HCT116 (cell line): ENCODE results near the gene MND1. TPM values are rescaled to one million over a fixed set of nuclear protein-coding genes. Genes with fewer than 3 reads are reported as not detected.

Source experiments
- ATAC-seq: fragments of 200-7000 bp; cut with Tn5 transposase; 2 replicates; pipeline ENCODE4 v1.9.1; 2020; ENCODE audit warnings: mild to moderate bottlenecking, moderate library complexity
- BruUV-seq: library from RNA; stranded (reverse); fragments of 400-500 nt; replicated peaks from 2 replicates; lab custom pipeline; 2021; lab: Mats Ljungman, UMichigan
- CTCF ChIA-PET: fragments of 300-600 bp; sonication (Branson Sonifier 250); formaldehyde crosslinking; loops from one replicate; lab custom pipeline; 2021; ENCODE audit warnings: antibody characterized with exemption; lab: Charles Lee
- POLR2A ChIA-PET: fragments of 300-600, 350-600 bp; sonication (Branson Sonifier 250); formaldehyde crosslinking; loops from one replicate; lab custom pipeline; 2021; ENCODE audit warnings: antibody characterized with exemption; lab: Charles Lee
- RAD21 ChIA-PET, 2 experiments: fragments of 300-600 bp; sonication (Branson Sonifier 250); formaldehyde crosslinking; loops; one replicate each; lab custom pipeline; 2023; ENCODE audit warnings: low total read pairs in 2 of 2; ENCODE audit not compliant: uncharacterized antibody in 2 of 2, unreplicated experiment in 2 of 2, low non-redundant PET in 1 of 2; lab: Charles Lee
- DNase-seq: peaks from one replicate; pipeline ENCODE4 v3.0.0-alpha.2; 2010; ENCODE audit warnings: low read depth, low spot score
- H2AFZ ChIP-seq: fragments of 200-600 bp; shearing (Covaris generic), sonication (generic); 2 replicates; pipeline ENCODE4 v1.6.1; 2017; ENCODE audit warnings: low read depth, mixed run types, mixed read lengths, antibody characterized with exemption, low read length; ENCODE audit not compliant: poor library complexity, severe bottlenecking
- H3K27ac ChIP-seq: 2 replicates; pipeline ENCODE4 v1.5.1; 2012; ENCODE audit warnings: low read depth, low read length
- H3K27me3 ChIP-seq: fragments of 200-600 bp; sonication (generic); 2 replicates; pipeline ENCODE4 v1.6.1; 2016; ENCODE audit warnings: mixed run types, low read length, mixed read lengths; ENCODE audit not compliant: insufficient read depth
- H3K36me3 ChIP-seq, 2 experiments: fragments of 200-500 bp in 1 of 2; fragments of 200-600 bp in 1 of 2; sonication (Bioruptor generic) in 1 of 2; sonication (generic) in 1 of 2; 2 replicates each; pipeline versions ENCODE4 v1.5.1 to v1.6.1; 2014 to 2016; ENCODE audit warnings: low read length in 2 of 2, inconsistent platforms in 1 of 2, mixed read lengths in 1 of 2, mixed run types in 1 of 2; ENCODE audit not compliant: insufficient read depth in 2 of 2, control insufficient read depth in 1 of 2
- H3K4me1 ChIP-seq, 2 experiments: fragments of 200-600 bp in 1 of 2; sonication (generic) in 1 of 2; 2 replicates each; pipeline versions ENCODE4 v1.5.1 to v1.6.1; 2012 to 2017; ENCODE audit warnings: low read length in 2 of 2, inconsistent platforms in 1 of 2, mild to moderate bottlenecking in 1 of 2, mixed read lengths in 1 of 2, mixed run types in 1 of 2, moderate library complexity in 1 of 2; ENCODE audit not compliant: insufficient read depth in 2 of 2, control insufficient read depth in 1 of 2
- H3K4me2 ChIP-seq: fragments of 200-600 bp; sonication (generic); 2 replicates; pipeline ENCODE4 v1.6.1; 2017; ENCODE audit warnings: mixed run types, low read length, mixed read lengths
- H3K4me3 ChIP-seq, 2 experiments: fragments of 200-600 bp in 1 of 2; sonication (generic) in 1 of 2; replicated peaks in 1 of 2; 2 replicates each; pipeline ENCODE4 v1.5.1; 2011 to 2016; ENCODE audit warnings: low read length in 2 of 2, control low read depth in 1 of 2, low read depth in 1 of 2, mild to moderate bottlenecking in 1 of 2, mixed read lengths in 1 of 2, mixed run types in 1 of 2
- H3K79me2 ChIP-seq: fragments of 200-600 bp; sonication (generic); 2 replicates; pipeline ENCODE4 v1.6.1; 2017; ENCODE audit warnings: mild to moderate bottlenecking, mixed run types, low read length, moderate library complexity, mixed read lengths; ENCODE audit not compliant: insufficient read depth
- H3K9ac ChIP-seq: fragments of 200-600 bp; sonication (generic); 2 replicates; pipeline ENCODE4 v1.6.1; 2016; ENCODE audit warnings: low read length, mixed read lengths
- H3K9me2 ChIP-seq: fragments of 200-600 bp; sonication (generic), shearing (Covaris generic); 2 replicates; pipeline ENCODE4 v1.6.1; 2017; ENCODE audit warnings: mixed run types, mild to moderate bottlenecking, moderate library complexity; ENCODE audit not compliant: insufficient read depth
- H3K9me3 ChIP-seq, 2 experiments: fragments of 200-500 bp in 1 of 2; fragments of 200-600 bp in 1 of 2; sonication (Bioruptor generic) in 1 of 2; sonication (generic) in 1 of 2; 2 replicates each; pipeline ENCODE4 v1.6.1; 2014 to 2017; ENCODE audit warnings: low read length in 2 of 2, mixed read lengths in 2 of 2, inconsistent platforms in 1 of 2, low read depth in 1 of 2, mild to moderate bottlenecking in 1 of 2, mixed run types in 1 of 2, moderate library complexity in 1 of 2; ENCODE audit not compliant: control insufficient read depth in 1 of 2, insufficient read depth in 1 of 2
- H4K20me1 ChIP-seq: fragments of 200-600 bp; sonication (generic), shearing (Covaris generic); 2 replicates; pipeline ENCODE4 v1.6.1; 2017; ENCODE audit warnings: mixed run types, mild to moderate bottlenecking, moderate library complexity; ENCODE audit not compliant: insufficient read depth
- CBX3 ChIP-seq: IDR thresholded peaks from 2 replicates; pipeline ENCODE4 v1.6.1; 2012; ENCODE audit warnings: low read depth
- CEBPB ChIP-seq: IDR thresholded peaks from 2 replicates; pipeline ENCODE4 v1.6.1; 2012; ENCODE audit warnings: low read depth
- EGR1 ChIP-seq: IDR thresholded peaks from 2 replicates; pipeline ENCODE4 v1.6.1; 2012; ENCODE audit warnings: low read depth
- ELF1 ChIP-seq: IDR thresholded peaks from 2 replicates; pipeline ENCODE4 v1.6.1; 2012; ENCODE audit warnings: low read depth, borderline replicate concordance
- EZH2 ChIP-seq: fragments of 200-600 bp; sonication (generic); IDR thresholded peaks from 2 replicates; pipeline ENCODE4 v1.6.1; 2017; ENCODE audit warnings: antibody characterized with exemption, mixed run types
- JUND ChIP-seq: IDR thresholded peaks from 2 replicates; pipeline ENCODE4 v1.6.1; 2012
- MAX ChIP-seq: IDR thresholded peaks from 2 replicates; pipeline ENCODE4 v1.6.1; 2012
- POLR2A ChIP-seq: IDR thresholded peaks from 2 replicates; pipeline ENCODE4 v1.7.0; 2011; ENCODE audit warnings: borderline replicate concordance; ENCODE audit not compliant: insufficient read depth, insufficient read length; ENCODE audit errors: extremely low read depth
- POLR2AphosphoS5 ChIP-seq: IDR thresholded peaks from 2 replicates; pipeline ENCODE4 v1.6.1; 2011; ENCODE audit warnings: mild to moderate bottlenecking, low read depth, low read length, moderate library complexity
- RAD21 ChIP-seq: IDR thresholded peaks from 2 replicates; pipeline ENCODE4 v1.6.1; 2012; ENCODE audit warnings: low read depth, mild to moderate bottlenecking
- REST ChIP-seq: IDR thresholded peaks from 2 replicates; pipeline ENCODE4 v1.6.1; 2012; ENCODE audit warnings: low read depth
- SIN3A ChIP-seq: IDR thresholded peaks from 2 replicates; pipeline ENCODE4 v1.6.1; 2012; ENCODE audit warnings: low read depth
- SP1 ChIP-seq: IDR thresholded peaks from 2 replicates; pipeline ENCODE4 v1.6.1; 2012; ENCODE audit warnings: low read depth
- SRF ChIP-seq: IDR thresholded peaks from 2 replicates; pipeline ENCODE4 v1.6.1; 2012; ENCODE audit warnings: low read depth
- TCF7L2 ChIP-seq: IDR thresholded peaks from 2 replicates; pipeline ENCODE4 v1.7.0; 2011; ENCODE audit warnings: borderline replicate concordance, inconsistent platforms; ENCODE audit not compliant: insufficient read depth, insufficient read length; ENCODE audit errors: extremely low read depth
- ZNF274 ChIP-seq: fragments of 200-500 bp; sonication (Bioruptor generic); IDR thresholded peaks from 2 replicates; pipeline ENCODE4 v1.6.1; 2014; ENCODE audit warnings: mild to moderate bottlenecking, low read depth, low read length, inconsistent platforms
- intact Hi-C: fragments of 100-400 bp; cut with micrococcal nuclease; formaldehyde crosslinking; loops from 2 replicates; pipeline ENCODE4 v1.10.0; 2022
- total RNA-seq: library from RNA; stranded (reverse); gene quantifications from one replicate; pipeline ENCODE4 v1.2.1, GENCODE V29; 2021; ENCODE audit not compliant: unreplicated experiment
- TF ChIP-seq, protein P1 (sequence below), 3 experiments: fragments of 200-600 bp in 1 of 3; sonication (generic) in 1 of 3; IDR thresholded peaks in 2 of 3; conservative IDR thresholded peaks in 1 of 3; 2 replicates each; pipeline ENCODE4 v1.5.1; 2012 to 2017; ENCODE audit warnings: low read depth in 2 of 3, low read length in 2 of 3, antibody characterized with exemption in 1 of 3, borderline replicate concordance in 1 of 3, control low read depth in 1 of 3, mild to moderate bottlenecking in 1 of 3, mixed read lengths in 1 of 3, mixed run types in 1 of 3, moderate library complexity in 1 of 3; ENCODE audit not compliant: insufficient read depth in 1 of 3
- TF ChIP-seq, protein P2 (sequence below): IDR thresholded peaks from 2 replicates; pipeline ENCODE4 v1.6.1; 2011; ENCODE audit warnings: mild to moderate bottlenecking, low read length, moderate library complexity; ENCODE audit not compliant: insufficient replicate concordance; ENCODE audit errors: extremely low read depth

Gene MND1
- total RNA-seq, 1 experiment from 2014 or later = 29.9 TPM

- TF ChIP-seq REST = no peak
- TF ChIP-seq JUND = no peak
- no peak for TF ChIP-seq POLR2AphosphoS5
- TF ChIP-seq ZNF274 = no peak
- TF ChIP-seq ELF1 = no peak
Observed at GRCh38 chr4:153367092-153367491, 22.6 kb downstream of the MND1 start (continued).

- POLR2A ChIA-PET = interaction anchor here (0.6 kb wide), 1 partner anchor 11 kb away, joined by 5 read pairs; no protein-coding TSS in a partner anchor
- no peak overlapping the region for H3K4me2 ChIP-seq
- no peaks in the 10 kb centered on the region for H3K9me3 ChIP-seq
- no peak overlapping the region for H3K27ac ChIP-seq
- ATAC-seq (no peak), DNase-seq (no peak)
- H3K9ac ChIP-seq = no peak overlapping the region
- H3K4me3 ChIP-seq = no peak overlapping the region
- no peak overlapping the region for H2AFZ ChIP-seq
- no TSS peak for BruUV-seq
- H3K9me2 ChIP-seq = no peaks in the 10 kb centered on the region
- H3K79me2 ChIP-seq = no peaks in the 10 kb centered on the region
- H3K27me3 ChIP-seq = no peaks in the 10 kb centered on the region
- peaks cover 4 to 55% of the 10 kb centered on the region in 2 experiments; a peak in 3 of 4 replicates for H3K36me3 ChIP-seq
- no peaks in the 10 kb centered on the region for H3K4me1 ChIP-seq
- no peaks in the 10 kb centered on the region for H4K20me1 ChIP-seq
- intact Hi-C loops = no loop called here
- RAD21 ChIA-PET = no interaction called here
- CTCF ChIA-PET = no interaction called here
- TF ChIP-seq MAX = no peak
- TF ChIP-seq RAD21 = no peak
- TF ChIP-seq TCF7L2 = no peak
- TF ChIP-seq EZH2 = no peak
- no peak for TF ChIP-seq CBX3
- no peak for TF ChIP-seq POLR2A
- no peak for TF ChIP-seq ZNF274
- no peak for TF ChIP-seq SP1
- TF ChIP-seq, protein P1, sequence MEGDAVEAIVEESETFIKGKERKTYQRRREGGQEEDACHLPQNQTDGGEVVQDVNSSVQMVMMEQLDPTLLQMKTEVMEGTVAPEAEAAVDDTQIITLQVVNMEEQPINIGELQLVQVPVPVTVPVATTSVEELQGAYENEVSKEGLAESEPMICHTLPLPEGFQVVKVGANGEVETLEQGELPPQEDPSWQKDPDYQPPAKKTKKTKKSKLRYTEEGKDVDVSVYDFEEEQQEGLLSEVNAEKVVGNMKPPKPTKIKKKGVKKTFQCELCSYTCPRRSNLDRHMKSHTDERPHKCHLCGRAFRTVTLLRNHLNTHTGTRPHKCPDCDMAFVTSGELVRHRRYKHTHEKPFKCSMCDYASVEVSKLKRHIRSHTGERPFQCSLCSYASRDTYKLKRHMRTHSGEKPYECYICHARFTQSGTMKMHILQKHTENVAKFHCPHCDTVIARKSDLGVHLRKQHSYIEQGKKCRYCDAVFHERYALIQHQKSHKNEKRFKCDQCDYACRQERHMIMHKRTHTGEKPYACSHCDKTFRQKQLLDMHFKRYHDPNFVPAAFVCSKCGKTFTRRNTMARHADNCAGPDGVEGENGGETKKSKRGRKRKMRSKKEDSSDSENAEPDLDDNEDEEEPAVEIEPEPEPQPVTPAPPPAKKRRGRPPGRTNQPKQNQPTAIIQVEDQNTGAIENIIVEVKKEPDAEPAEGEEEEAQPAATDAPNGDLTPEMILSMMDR (IDR thresholded peaks at IDR 0.05 in 2 of 3, conservative IDR thresholded peaks at IDR 0.05 in 1 of 3; ENCODE audit: borderline replicate concordance in 1 of 3, insufficient read depth in 1 of 3, low read depth in 2 of 3, low read length in 2 of 3) = no peak
- TF ChIP-seq SIN3A = no peak
- TF ChIP-seq, protein P2, sequence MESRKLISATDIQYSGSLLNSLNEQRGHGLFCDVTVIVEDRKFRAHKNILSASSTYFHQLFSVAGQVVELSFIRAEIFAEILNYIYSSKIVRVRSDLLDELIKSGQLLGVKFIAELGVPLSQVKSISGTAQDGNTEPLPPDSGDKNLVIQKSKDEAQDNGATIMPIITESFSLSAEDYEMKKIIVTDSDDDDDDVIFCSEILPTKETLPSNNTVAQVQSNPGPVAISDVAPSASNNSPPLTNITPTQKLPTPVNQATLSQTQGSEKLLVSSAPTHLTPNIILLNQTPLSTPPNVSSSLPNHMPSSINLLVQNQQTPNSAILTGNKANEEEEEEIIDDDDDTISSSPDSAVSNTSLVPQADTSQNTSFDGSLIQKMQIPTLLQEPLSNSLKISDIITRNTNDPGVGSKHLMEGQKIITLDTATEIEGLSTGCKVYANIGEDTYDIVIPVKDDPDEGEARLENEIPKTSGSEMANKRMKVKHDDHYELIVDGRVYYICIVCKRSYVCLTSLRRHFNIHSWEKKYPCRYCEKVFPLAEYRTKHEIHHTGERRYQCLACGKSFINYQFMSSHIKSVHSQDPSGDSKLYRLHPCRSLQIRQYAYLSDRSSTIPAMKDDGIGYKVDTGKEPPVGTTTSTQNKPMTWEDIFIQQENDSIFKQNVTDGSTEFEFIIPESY = no peak
- TF ChIP-seq ELF1 = no peak
- no peak for TF ChIP-seq SRF
- no peak for TF ChIP-seq EGR1
- no peak for TF ChIP-seq CEBPB
Observed at GRCh38 chr4:153369021-153369420, 24.5 kb downstream of the MND1 start.
